ENCODE results near the gene OLFML2A.

Gene OLFML2A

GRCh38 chr9:124797343-124798103 is 20.6 kb downstream of the OLFML2A start:
- DNase-seq (ENCODE audit: low read depth in 2 of 2) = no peak

- DNase-seq (ENCODE audit: low read depth in 2 of 2) = no peak
Measured at GRCh38 chr9:124799274-124800006, 22.5 kb downstream of the OLFML2A start.

GRCh38 chr9:124800306-124801259 is 23.6 kb downstream of the OLFML2A start:
- DNase-seq (ENCODE audit: low read depth in 2 of 2) = no peak

GRCh38 chr9:124801356-124801755 is 24.4 kb downstream of the OLFML2A start:
- DNase-seq (ENCODE audit: low read depth in 2 of 2) = no peak

- no peak for DNase-seq (ENCODE audit: low read depth in 2 of 2)
Measured at GRCh38 chr9:124802426-124802825, 25.5 kb downstream of the OLFML2A start.

- DNase-seq (ENCODE audit: low read depth in 2 of 2) = no peak
Measured at GRCh38 chr9:124803911-124804310, 27.0 kb downstream of the OLFML2A start.

GRCh38 chr9:124805186-124805585 is 28.3 kb downstream of the OLFML2A start:
- no peak for DNase-seq (ENCODE audit: low read depth in 2 of 2)

GRCh38 chr9:124808246-124808956 is 31.5 kb downstream of the OLFML2A start:
- DNase-seq (ENCODE audit: low read depth in 2 of 2) = no peak

- no peak for DNase-seq (ENCODE audit: low read depth in 2 of 2)
Measured at GRCh38 chr9:124809211-124809610, 32.3 kb downstream of the OLFML2A start.

GRCh38 chr9:124809741-124810500 is 33.0 kb downstream of the OLFML2A start:
- DNase-seq (ENCODE audit: low read depth in 2 of 2) = no peak

- no peak for DNase-seq (ENCODE audit: low read depth in 2 of 2)
Measured at GRCh38 chr9:124810663-124811355, 33.9 kb downstream of the OLFML2A start.

GRCh38 chr9:124812441-124812876 is 35.5 kb downstream of the OLFML2A start:
- no peak for DNase-seq (ENCODE audit: low read depth in 2 of 2)

GRCh38 chr9:124813041-124813440 is 36.1 kb downstream of the OLFML2A start:
- no peak for DNase-seq (ENCODE audit: low read depth in 2 of 2)

- DNase-seq (ENCODE audit: low read depth in 2 of 2) = no peak
Measured at GRCh38 chr9:124813501-124814163, 36.7 kb downstream of the OLFML2A start.

- no peak for DNase-seq (ENCODE audit: low read depth in 2 of 2)
Measured at GRCh38 chr9:124814164-124814535, 37.2 kb downstream of the OLFML2A start.

- no peak for DNase-seq (ENCODE audit: low read depth in 2 of 2)
Measured at GRCh38 chr9:124815601-124816000, 38.7 kb downstream of the OLFML2A start.

- DNase-seq (ENCODE audit: low read depth in 2 of 2) = peak in 1 of 2 donors; percentile 13
Measured at GRCh38 chr9:124818431-124819281, 41.7 kb downstream of the OLFML2A start.

All from stimulated activated CD8-positive, alpha-beta memory T cell treated with anti-CD3 and anti-CD28 coated beads, Interleukin-15, amount 100 ng/mL, for 48 hours (primary cell).